GM23338 (cell line): Measurements from ENCODE around the gene HBZ. TPM values are rescaled to one million over a fixed set of nuclear protein-coding genes. Genes with fewer than 3 reads are reported as not detected.

ENCODE experiments used
- ATAC-seq: fragments of 200-7000 bp; cut with Tn5 transposase; 3 replicates; pipeline ENCODE4 v1.9.1; 2020
- DNase-seq: peaks from one replicate; pipeline ENCODE4 v3.0.0-alpha.2; 2015; ENCODE audit warnings: low spot score
- H2AFZ ChIP-seq: fragments of 200-600 bp; sonication (generic); 2 replicates; pipeline ENCODE4 v1.8.0; 2016; ENCODE audit warnings: antibody characterized with exemption, mild to moderate bottlenecking, moderate library complexity
- H3F3A ChIP-seq: fragments of 200-600 bp; sonication (generic); replicated peaks from 2 replicates; pipeline ENCODE4 v1.8.0; 2017; ENCODE audit warnings: antibody characterized with exemption, mixed run types, low read depth
- H3K27ac ChIP-seq: fragments of 200-600 bp; sonication (generic); 2 replicates; pipeline ENCODE4 v1.6.1; 2016; ENCODE audit warnings: low read depth
- H3K27me3 ChIP-seq: fragments of 200-600 bp; sonication (generic); 2 replicates; pipeline ENCODE4 v1.8.0; 2016; ENCODE audit warnings: mild to moderate bottlenecking, mixed run types, moderate library complexity; ENCODE audit not compliant: insufficient read depth
- H3K36me3 ChIP-seq: fragments of 200-600 bp; sonication (generic); 2 replicates; pipeline ENCODE4 v1.8.0; 2016; ENCODE audit warnings: mild to moderate bottlenecking; ENCODE audit not compliant: insufficient read depth
- H3K4me1 ChIP-seq: fragments of 200-600 bp; sonication (generic); 2 replicates; pipeline ENCODE4 v1.8.0; 2016; ENCODE audit warnings: mild to moderate bottlenecking, moderate library complexity; ENCODE audit not compliant: insufficient read depth
- H3K4me2 ChIP-seq: fragments of 200-600 bp; sonication (generic); 2 replicates; pipeline ENCODE4 v1.7.1; 2017; ENCODE audit warnings: mixed run types
- H3K4me3 ChIP-seq: fragments of 200-600 bp; sonication (generic); 2 replicates; pipeline ENCODE4 v1.6.1; 2016; ENCODE audit warnings: mixed run types
- H3K79me2 ChIP-seq: fragments of 200-600 bp; sonication (generic); replicated peaks from 2 replicates; pipeline ENCODE4 v1.8.0; 2017; ENCODE audit warnings: mild to moderate bottlenecking; ENCODE audit not compliant: insufficient read depth
- H3K9me2 ChIP-seq: fragments of 200-600 bp; sonication (generic); 2 replicates; pipeline ENCODE4 v1.8.0; 2017; ENCODE audit not compliant: insufficient read depth
- H4K20me1 ChIP-seq: fragments of 200-600 bp; sonication (generic); replicated peaks from 2 replicates; pipeline ENCODE4 v1.8.0; 2017; ENCODE audit warnings: mild to moderate bottlenecking; ENCODE audit not compliant: insufficient read depth
- H3K27ac Mint-ChIP-seq: 2 replicates; pipeline ENCODE4 v1.8.0; 2020; ENCODE audit warnings: inconsistent platforms, mild to moderate bottlenecking, moderate library complexity, mixed read lengths
- H3K27me3 Mint-ChIP-seq: 3 replicates; pipeline ENCODE4 v1.8.0; 2022; ENCODE audit warnings: low read depth, mild to moderate bottlenecking, moderate library complexity, mixed read lengths, inconsistent platforms; ENCODE audit not compliant: insufficient read depth, poor library complexity
- H3K36me3 Mint-ChIP-seq: 3 replicates; pipeline ENCODE4 v1.8.0; 2021; ENCODE audit warnings: low read depth, mild to moderate bottlenecking, inconsistent platforms, moderate library complexity, mixed read lengths
- H3K4me1 Mint-ChIP-seq: 3 replicates; pipeline ENCODE4 v1.8.0; 2020; ENCODE audit warnings: mild to moderate bottlenecking, inconsistent platforms, mixed read lengths
- H3K4me3 Mint-ChIP-seq: 3 replicates; pipeline ENCODE4 v1.8.0; 2021; ENCODE audit warnings: moderate library complexity, mild to moderate bottlenecking, inconsistent platforms, mixed read lengths
- H3K9me3 Mint-ChIP-seq: 3 replicates; pipeline ENCODE4 v1.8.0; 2020; ENCODE audit warnings: moderate library complexity, mild to moderate bottlenecking, inconsistent platforms, mixed read lengths
- CTCF ChIP-seq, 2 experiments: fragments of 200-600 bp in 1 of 2; sonication (generic) in 1 of 2; conservative IDR thresholded peaks; 2 replicates each; pipeline versions ENCODE4 v1.5.1 to v1.6.1; 2016 to 2017; ENCODE audit warnings: antibody characterized with exemption in 2 of 2, low read depth in 2 of 2, mild to moderate bottlenecking in 2 of 2, moderate library complexity in 1 of 2
- ETS1 ChIP-seq: IDR thresholded peaks from 2 replicates; pipeline ENCODE4 v1.6.1; 2016; ENCODE audit warnings: antibody characterized with exemption
- EZH2phosphoT487 ChIP-seq: fragments of 200-600 bp; sonication (generic); IDR thresholded peaks from one replicate; pipeline ENCODE4 v1.8.1; 2018; ENCODE audit warnings: antibody characterized with exemption; ENCODE audit not compliant: unreplicated experiment
- NANOG ChIP-seq: IDR thresholded peaks from 2 replicates; pipeline ENCODE4 v1.6.1; 2016; ENCODE audit warnings: antibody characterized with exemption, borderline replicate concordance
- POLR2AphosphoS5 ChIP-seq: IDR thresholded peaks from 2 replicates; pipeline ENCODE4 v1.6.1; 2016; ENCODE audit warnings: antibody characterized with exemption, low read depth
- REST ChIP-seq: IDR thresholded peaks from one replicate; pipeline ENCODE4 v1.6.1; 2018; ENCODE audit warnings: antibody characterized with exemption; ENCODE audit not compliant: unreplicated experiment
- polyA plus RNA-seq: library from polyadenylated mRNA; unstranded; fragments of >200 nt; fragmentation: Nextera tagmentation; extraction: Ambion mirVana; gene quantifications from 2 replicates; pipeline ENCODE4 v1.2.1, GENCODE V29; 2016
- total RNA-seq: library from RNA; depleted of rRNA; stranded (reverse); fragments of >200 nt; shearing (Covaris generic); gene quantifications from 2 replicates; pipeline ENCODE4 v1.2.3, GENCODE V29; 2014

The HBZ gene
- total and polyA plus RNA-seq, 2 experiments from 2014 or later, result 0.39 TPM; not detected in 1

- Histone ChIP-seq H3K79me2 (no peaks in the 10 kb centered on the region), H3F3A (0 out of 2 replicates have a peak, but pooled peaks cover 3% of the 10 kb centered on the region), H3K36me3 (no peaks in the 10 kb centered on the region), H3K4me1 (no peaks in the 10 kb centered on the region), H3K4me3 (no peak overlapping the region), H3K9me2 (no peaks in the 10 kb centered on the region), H3K27me3 (no peaks in the 10 kb centered on the region), H3K27ac (no peak overlapping the region), H2AFZ (no peak overlapping the region), H3K4me2 (no peak overlapping the region), H4K20me1 (peaks cover 8% of the 10 kb centered on the region)
- Mint-ChIP-seq H3K9me3 (no peaks in the 10 kb centered on the region), H3K27me3 (peaks cover 4% of the 10 kb centered on the region), H3K4me1 (peaks cover 13% of the 10 kb centered on the region), H3K36me3 (peaks cover 20% of the 10 kb centered on the region; the same call in 2 of the 3 replicates), H3K27ac (no peak overlapping the region), H3K4me3 (no peak overlapping the region)
- DNase-seq, result peak; percentile 95
- peak; percentile 99 for ATAC-seq
- peak; percentile 77 to 83 for TF ChIP-seq CTCF (conservative IDR thresholded peaks at IDR 0.05; ENCODE audit: low read depth in 2 of 2)
- TF ChIP-seq POLR2AphosphoS5, result no peak
Measured at GRCh38 chr16:117379-118365, 34.8 kb upstream of the HBZ start.

GRCh38 chr16:118857-119256, 33.6 kb upstream of the HBZ start:
- no peak for ATAC-seq
- H3K36me3 Mint-ChIP-seq, result peaks cover 20% of the 10 kb centered on the region; the same call in 2 of the 3 replicates
- TF ChIP-seq NANOG (no peak), POLR2AphosphoS5 (no peak), REST (no peak), ETS1 (no peak), EZH2phosphoT487 (no peak)

More at GRCh38 chr16:118857-119256, 33.6 kb upstream of the HBZ start:
- Mint-ChIP-seq H3K27ac (no peak overlapping the region), H3K9me3 (no peaks in the 10 kb centered on the region), H3K4me3 (no peak overlapping the region), H3K27me3 (peaks cover 2% of the 10 kb centered on the region), H3K4me1 (peaks cover 4% of the 10 kb centered on the region)
- H3K27me3 ChIP-seq, result no peaks in the 10 kb centered on the region
- no peaks in the 10 kb centered on the region for H3K4me1 ChIP-seq
- H3F3A ChIP-seq, result 0 out of 2 replicates have a peak, but pooled peaks cover 3% of the 10 kb centered on the region
- no peaks in the 10 kb centered on the region for H3K9me2 ChIP-seq
- no peaks in the 10 kb centered on the region for H3K79me2 ChIP-seq
- no peak overlapping the region for H3K4me3 ChIP-seq
- H3K4me2 ChIP-seq, result no peak overlapping the region
- H2AFZ ChIP-seq, result no peak overlapping the region
- peaks cover 10% of the 10 kb centered on the region for H4K20me1 ChIP-seq
- H3K27ac ChIP-seq, result no peak overlapping the region
- no peaks in the 10 kb centered on the region for H3K36me3 ChIP-seq
- DNase-seq, result no peak
